Brain microvascular endothelial cell (primary cell): ENCODE measurements around the gene TPD52L2.
"Not testable (repeated sequence)": the region's sequence is repeated elsewhere in the genome, so short reads cannot be mapped to it uniquely, and the experiment has no call there.

ENCODE experiments used
- DNase-seq: peaks from one replicate; pipeline ENCODE4 v3.0.0-alpha.2; 2020
- H3K27ac ChIP-seq: fragments of 250-450 bp; sonication (Bioruptor Pico); 2 replicates; pipeline ENCODE4 v1.5.1; 2020; ENCODE audit warnings: mild to moderate bottlenecking, moderate library complexity
- H3K27me3 ChIP-seq: fragments of 250-450 bp; sonication (Bioruptor Pico); replicated peaks from 2 replicates; pipeline ENCODE4 v1.5.1; 2020; ENCODE audit warnings: mild to moderate bottlenecking
- H3K36me3 ChIP-seq: fragments of 250-450 bp; sonication (Bioruptor Pico); replicated peaks from 2 replicates; pipeline ENCODE4 v1.5.1; 2020; ENCODE audit warnings: mild to moderate bottlenecking
- H3K4me3 ChIP-seq: 2 replicates; pipeline ENCODE4 v1.5.1; 2011; ENCODE audit warnings: low read depth, mild to moderate bottlenecking, control low read depth, low read length, moderate library complexity
- in situ Hi-C: cut with HindIII; loops from 2 replicates; pipeline ENCODE4 v1.10.0; 2017; ENCODE audit warnings: low sequenced_read_pairs, low pct_ligation_motif_present
- TF ChIP-seq, protein P1 (sequence below): IDR thresholded peaks from 2 replicates; pipeline ENCODE4 v1.5.1; 2011; ENCODE audit warnings: low read depth, mild to moderate bottlenecking, moderate library complexity, low read length, control low read depth, inconsistent platforms; ENCODE audit errors: missing control alignments

TPD52L2 gene

DNA sequence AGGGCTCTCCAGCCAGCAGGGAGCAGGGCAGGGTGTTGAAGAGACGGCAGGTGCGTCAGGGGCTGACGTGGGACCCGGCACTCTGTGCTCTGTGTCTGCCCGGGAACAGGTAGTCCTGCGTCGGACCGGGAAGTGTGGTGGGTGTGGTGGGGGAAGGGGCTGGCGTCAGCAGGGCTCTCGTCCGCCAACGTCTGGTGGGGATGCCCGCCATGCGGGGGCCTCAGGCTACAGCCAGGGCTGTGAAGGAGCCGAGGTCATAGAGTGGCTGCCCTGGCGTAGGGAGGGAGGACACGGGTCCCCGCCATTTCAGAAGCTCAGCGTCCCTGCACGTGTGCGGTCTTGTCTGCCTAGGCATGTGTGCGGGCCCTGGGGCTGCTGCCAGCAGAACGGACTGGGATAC lies 55.2 kb downstream of the TPD52L2 start:
- Histone ChIP-seq H3K27me3 (no peaks in the 10 kb centered on the region), H3K36me3 (peaks cover 11% of the 10 kb centered on the region), H3K4me3 (no peak overlapping the region), H3K27ac (no peak overlapping the region)
- TF ChIP-seq, protein P1, sequence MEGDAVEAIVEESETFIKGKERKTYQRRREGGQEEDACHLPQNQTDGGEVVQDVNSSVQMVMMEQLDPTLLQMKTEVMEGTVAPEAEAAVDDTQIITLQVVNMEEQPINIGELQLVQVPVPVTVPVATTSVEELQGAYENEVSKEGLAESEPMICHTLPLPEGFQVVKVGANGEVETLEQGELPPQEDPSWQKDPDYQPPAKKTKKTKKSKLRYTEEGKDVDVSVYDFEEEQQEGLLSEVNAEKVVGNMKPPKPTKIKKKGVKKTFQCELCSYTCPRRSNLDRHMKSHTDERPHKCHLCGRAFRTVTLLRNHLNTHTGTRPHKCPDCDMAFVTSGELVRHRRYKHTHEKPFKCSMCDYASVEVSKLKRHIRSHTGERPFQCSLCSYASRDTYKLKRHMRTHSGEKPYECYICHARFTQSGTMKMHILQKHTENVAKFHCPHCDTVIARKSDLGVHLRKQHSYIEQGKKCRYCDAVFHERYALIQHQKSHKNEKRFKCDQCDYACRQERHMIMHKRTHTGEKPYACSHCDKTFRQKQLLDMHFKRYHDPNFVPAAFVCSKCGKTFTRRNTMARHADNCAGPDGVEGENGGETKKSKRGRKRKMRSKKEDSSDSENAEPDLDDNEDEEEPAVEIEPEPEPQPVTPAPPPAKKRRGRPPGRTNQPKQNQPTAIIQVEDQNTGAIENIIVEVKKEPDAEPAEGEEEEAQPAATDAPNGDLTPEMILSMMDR = no peak
- in situ Hi-C loops = no loop called here
- DNase-seq = no peak

DNA sequence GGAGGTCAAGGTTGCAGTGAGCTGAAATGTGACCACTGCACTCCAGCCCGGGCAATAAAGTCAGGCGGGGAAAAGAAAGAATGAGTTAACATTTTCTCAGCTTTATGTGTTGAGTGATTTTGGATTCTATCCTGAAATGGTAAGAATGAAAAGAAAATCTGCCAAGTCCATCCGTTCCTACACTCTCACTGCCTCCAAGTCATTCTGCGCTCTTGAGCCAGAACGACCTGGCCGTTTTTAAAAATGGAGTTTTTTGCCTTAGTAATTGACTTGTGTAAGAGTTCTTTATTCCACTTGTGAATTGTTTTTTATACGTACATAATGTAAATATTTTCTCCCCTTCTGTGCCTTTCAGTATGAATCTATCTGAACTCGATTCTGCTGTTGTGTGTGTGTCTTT lies 58.6 kb downstream of the TPD52L2 start:
- in situ Hi-C loops = no loop called here
- TF ChIP-seq, protein P1 = no peak
- Histone ChIP-seq H3K36me3 (peaks cover 18% of the 10 kb centered on the region), H3K27me3 (no peaks in the 10 kb centered on the region), H3K4me3 (no peak overlapping the region), H3K27ac (no peak overlapping the region)
- no peak for DNase-seq

GRCh38 chr20:63924241-63924640 lies 59.2 kb downstream of the TPD52L2 start:
- H3K36me3 ChIP-seq = peaks cover 24% of the 10 kb centered on the region

DNA sequence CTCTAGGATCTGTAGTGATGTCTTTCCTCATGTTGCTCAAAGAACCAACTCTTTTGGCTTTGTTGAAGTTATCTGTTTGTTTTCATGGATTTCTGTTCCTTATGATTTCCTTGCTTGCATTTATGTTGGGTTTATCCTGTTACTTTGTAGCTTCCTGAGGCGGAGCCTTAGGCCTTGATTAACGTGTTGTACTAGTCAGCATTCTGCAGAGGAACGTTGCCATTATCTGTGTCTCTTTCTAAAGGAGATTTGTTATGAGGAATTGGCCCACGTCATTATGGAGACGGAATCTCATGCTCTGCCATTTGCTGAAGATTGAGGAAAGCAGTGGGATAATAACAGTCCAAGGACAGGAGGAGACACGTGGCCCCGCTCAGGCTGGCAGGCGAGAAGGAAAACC lies 61.2 kb downstream of the TPD52L2 start:
- H3K4me3 ChIP-seq = no peak overlapping the region
- DNase-seq = no peak
- H3K27me3 ChIP-seq = no peaks in the 10 kb centered on the region
- TF ChIP-seq, protein P1 = no peak
- H3K27ac ChIP-seq = no peak overlapping the region
- in situ Hi-C loops = no loop called here
- peaks cover 39% of the 10 kb centered on the region for H3K36me3 ChIP-seq

More at GRCh38 chr20:63924241-63924640, 59.2 kb downstream of the TPD52L2 start:
- no peak for DNase-seq
- H3K27me3 ChIP-seq = no peaks in the 10 kb centered on the region
- TF ChIP-seq, protein P1 = no peak
- in situ Hi-C loops = no loop called here
- H3K27ac ChIP-seq = no peak overlapping the region
- H3K4me3 ChIP-seq = no peak overlapping the region

GRCh38 chr20:63929071-63929470 lies 64.0 kb downstream of the TPD52L2 start:
- TF ChIP-seq, protein P1 = no peak
- DNase-seq = no peak
- in situ Hi-C loops = no loop called here
- Histone ChIP-seq H3K36me3 (peaks cover 64% of the 10 kb centered on the region), H3K27me3 (no peaks in the 10 kb centered on the region), H3K27ac (no peak overlapping the region), H3K4me3 (no peak overlapping the region)

- H3K27me3 ChIP-seq, H3K4me3 ChIP-seq, DNase-seq, H3K27ac ChIP-seq, in situ Hi-C loops: not testable (repeated sequence)
- H3K36me3 ChIP-seq = peaks cover 68% of the 10 kb centered on the region
Measured at GRCh38 chr20:63929473-63929883, 64.4 kb downstream of the TPD52L2 start.
